Stimulated activated naive CD4-positive, alpha-beta T cell treated with Interleukin-2 at 50 U/mL for 16 hours (primary cell): ENCODE data around the gene REXO4.
"Not testable (repeated sequence)": the region's sequence is repeated elsewhere in the genome, so short reads cannot be mapped to it uniquely, and the experiment has no call there.

ENCODE experiments used
- DNase-seq: peaks from one replicate; lab custom pipeline; 2025; lab: John Stamatoyannopoulos, UW

The REXO4 gene

GRCh38 chr9:133389025-133389557 is 28.7 kb downstream of the REXO4 start:
- DNase-seq, result no peak

- no peak for DNase-seq
Observed at GRCh38 chr9:133387680-133388079, 30.1 kb downstream of the REXO4 start.

- DNase-seq, result no peak
Observed at GRCh38 chr9:133386338-133386737, 31.5 kb downstream of the REXO4 start.

- DNase-seq, result no peak
Observed at GRCh38 chr9:133385452-133385851, 32.4 kb downstream of the REXO4 start.

- no peak for DNase-seq
Observed at GRCh38 chr9:133384736-133385321, 33.0 kb downstream of the REXO4 start.

DNA sequence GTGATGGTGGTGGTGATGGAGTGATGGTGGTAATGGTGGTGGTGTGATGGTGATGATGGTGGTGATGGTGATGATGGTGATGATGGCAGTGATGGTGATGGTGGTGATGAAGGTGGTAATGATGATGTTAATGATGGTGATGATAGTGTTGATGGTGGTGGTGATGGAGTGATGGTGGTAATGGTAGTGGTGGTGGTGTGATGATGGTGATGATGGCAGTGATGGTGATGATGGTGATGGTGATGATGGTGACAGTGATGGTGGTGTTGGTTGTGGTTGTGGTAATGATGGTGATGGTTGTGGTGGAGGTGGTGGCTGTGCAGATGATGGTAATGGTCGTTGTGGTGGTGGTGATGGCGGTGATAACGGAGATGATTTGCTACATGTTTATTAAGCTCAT is 34.4 kb downstream of the REXO4 start:
- no peak for DNase-seq

DNA sequence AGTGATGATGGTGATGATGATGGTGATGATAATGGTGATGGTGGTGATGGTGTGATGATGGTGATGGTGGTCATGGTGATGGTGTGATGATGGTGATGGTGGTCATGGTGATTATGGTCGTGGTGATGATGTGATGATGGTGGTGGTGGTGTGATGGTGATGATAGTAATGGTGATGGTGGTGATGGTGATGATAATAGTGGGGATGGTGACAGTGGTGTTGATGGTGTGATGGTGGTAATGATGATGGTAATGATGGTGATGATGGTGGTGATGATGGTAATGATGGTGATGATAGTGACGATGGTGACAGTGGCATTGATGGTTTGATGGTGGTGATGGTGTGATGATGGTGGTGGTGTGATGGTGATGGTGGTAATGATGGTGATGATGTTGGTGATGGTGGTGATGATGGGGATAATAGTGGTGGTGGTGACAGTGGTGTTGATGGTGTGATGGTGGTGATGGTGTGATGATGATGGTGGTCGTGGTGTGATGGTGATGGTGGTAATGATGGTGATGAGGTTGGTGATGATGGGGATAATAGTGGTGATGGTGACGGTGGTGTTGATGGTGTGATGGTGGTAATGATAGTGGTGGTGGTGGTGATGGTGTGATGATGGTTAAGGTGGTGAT is 35.2 kb downstream of the REXO4 start:
- DNase-seq, result no peak

DNA sequence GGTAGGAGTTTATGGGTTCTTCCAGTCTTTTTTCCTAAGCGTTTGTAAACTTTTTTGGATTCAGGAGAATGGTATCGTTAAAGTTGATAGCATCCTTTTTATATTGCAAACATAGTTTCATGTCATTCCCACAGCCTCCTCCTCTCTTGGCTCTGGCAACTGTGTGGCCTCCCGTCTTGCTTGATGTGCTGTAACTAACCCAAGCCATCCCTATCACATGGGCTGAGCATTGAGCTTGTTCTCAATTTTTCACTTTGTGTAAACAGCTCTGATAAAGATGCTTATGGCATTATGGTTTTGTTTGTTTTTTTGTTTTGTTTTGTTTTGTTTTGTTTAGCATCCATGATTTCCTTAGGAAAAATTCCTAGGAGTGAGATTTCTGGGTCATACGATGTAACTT is 37.1 kb downstream of the REXO4 start:
- DNase-seq, result no peak

DNA sequence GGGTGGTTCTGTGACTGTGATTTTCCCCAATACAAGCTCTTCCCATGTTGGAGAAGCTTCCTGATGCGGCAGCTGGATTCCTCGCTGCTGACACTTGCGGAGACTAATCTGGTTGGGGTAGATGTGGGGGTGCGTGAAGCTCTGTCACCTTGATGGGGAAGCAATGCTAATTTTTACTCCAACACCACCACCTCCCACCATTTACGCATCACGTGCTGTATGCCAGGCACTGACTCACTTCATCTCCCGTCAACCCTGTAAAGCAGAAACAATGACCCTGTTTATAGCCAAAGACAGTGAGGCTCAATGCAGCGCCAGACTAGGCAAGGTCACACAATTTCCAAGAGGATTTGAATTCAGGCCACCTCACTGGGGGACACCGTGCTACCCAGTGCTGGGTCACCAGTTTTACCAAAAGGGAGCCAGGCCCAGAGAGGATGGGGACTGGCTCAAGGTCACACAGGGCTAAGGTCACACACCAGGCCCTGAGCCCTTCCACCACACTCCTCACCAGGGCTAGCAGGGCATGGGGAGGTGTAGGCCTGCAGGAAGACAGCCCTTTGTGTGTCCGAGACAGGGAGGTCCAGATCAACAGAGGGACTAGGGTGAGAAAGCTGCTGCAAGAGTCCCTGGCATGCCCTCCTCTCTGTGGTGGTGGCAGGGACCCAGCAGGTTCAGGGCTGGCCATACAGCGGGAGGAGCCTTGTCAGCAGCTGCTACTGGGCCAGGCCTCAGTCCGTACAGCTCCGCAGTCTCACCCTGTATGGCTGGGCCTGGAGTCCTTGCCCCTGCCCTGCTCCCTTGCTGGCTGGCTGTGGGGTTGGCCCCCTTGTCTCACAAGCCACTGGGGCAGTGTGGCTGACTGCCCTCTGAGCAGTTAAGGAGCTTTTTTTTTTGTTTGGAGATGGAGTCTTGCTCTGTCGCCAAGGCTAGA is 38.4 kb downstream of the REXO4 start:
- DNase-seq, result no peak

GRCh38 chr9:133378408-133378962 is 39.3 kb downstream of the REXO4 start:
- no peak for DNase-seq

GRCh38 chr9:133377721-133378216 is 40.0 kb downstream of the REXO4 start:
- no peak for DNase-seq

DNA sequence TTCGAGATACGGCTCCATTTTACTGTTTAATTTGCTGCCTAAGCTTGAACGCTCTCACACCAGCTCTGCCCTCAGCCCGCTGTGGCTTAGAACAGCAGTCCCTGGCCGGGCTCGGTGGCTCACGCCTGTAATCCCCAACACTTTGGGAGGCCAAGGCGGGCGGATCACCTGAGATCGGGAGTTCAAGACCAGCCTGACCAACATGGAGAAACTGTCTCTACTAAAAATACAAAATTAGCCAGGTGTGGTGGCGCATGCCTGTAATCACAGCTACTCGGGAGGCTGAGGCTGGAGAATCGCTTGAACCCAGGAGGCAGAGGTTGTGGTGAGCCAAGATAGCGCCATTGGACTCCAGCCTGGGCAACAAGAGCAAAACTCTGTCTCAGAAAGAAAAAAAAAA is 40.5 kb downstream of the REXO4 start:
- not testable (repeated sequence) for DNase-seq

DNA sequence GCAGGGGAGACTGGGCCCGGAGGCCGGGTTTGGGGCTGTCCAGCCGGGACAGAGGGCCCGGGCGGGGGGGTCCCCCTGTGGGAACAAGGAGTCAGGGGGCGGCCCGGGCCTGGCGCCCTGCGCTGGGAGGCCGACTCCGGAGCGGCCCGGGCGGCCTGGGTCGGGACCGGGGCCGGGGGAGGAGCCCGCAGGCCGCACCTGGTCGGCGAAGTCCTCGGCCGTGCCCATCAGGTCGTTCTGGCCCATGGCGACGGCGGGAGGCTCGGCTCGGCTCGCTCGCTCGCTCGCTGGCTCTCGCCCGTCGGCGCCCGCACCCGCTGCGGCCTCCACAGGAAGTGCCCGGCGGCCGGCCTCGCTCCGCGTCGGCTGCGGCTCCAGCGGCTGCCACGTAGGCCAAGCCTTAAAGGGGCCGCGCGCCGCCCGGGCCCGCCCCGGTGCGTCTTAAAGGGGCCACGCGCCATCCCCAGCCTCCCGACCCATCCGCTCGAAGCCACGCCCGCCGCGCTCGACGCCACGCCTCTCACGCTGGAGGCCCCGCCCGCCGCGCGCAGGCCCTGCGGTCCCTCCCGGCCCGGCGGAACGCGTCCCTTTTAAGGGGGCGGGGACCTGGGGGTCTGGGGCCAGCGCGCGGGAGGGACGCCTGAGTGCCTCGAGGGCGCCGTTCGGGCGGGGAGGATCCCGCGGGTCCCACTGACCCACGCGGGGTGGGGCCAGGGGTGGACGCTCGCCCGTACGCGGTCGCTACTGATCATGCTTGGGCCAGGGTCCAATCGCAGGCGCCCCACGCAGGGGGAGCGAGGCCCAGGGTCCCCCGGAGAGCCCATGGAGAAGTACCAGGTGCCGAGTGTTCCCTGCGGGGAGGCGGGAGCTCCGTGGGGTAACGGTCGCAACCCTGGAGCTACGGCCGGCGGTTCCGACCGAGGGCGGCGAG is 41.8 kb downstream of the REXO4 start, which contains the start of the genes STKLD1 and SURF4:
STKLD1 (plus strand) TSS at position 643 of the 931 bp plus-strand sequence; CDS start at position 751, 108 bp downstream.
SURF4 (minus strand) TSS at position 337 of the 931 bp plus-strand sequence; CDS start at position 246, 91 bp downstream.
- DNase-seq, result peak; percentile 92

GRCh38 chr9:133375116-133375723 is 42.6 kb downstream of the REXO4 start:
- DNase-seq, result no peak

DNA sequence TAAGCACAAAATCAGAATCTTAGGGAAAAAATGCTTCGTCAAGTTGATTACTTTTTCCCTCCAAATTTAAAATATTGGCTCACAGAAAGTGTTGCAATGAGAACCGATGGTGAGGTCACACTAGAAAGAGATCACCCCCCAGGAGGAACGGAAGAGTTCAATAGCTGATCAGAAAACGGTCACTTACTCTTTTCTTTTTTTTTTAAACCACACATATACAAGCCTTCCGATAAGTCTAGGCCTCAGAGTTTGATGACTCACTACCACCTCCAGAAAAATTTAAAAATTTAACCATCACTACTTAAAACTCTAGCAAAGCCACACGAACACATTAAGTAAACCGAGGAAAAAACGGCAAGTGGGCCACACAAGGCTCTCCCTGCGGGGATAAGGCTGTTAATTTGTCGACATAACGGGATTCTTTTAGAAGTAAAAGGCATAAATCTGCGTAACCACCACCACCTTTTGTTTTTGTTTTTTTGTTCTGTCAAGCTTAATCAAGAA is 43.1 kb downstream of the REXO4 start:
- DNase-seq, result no peak

DNA sequence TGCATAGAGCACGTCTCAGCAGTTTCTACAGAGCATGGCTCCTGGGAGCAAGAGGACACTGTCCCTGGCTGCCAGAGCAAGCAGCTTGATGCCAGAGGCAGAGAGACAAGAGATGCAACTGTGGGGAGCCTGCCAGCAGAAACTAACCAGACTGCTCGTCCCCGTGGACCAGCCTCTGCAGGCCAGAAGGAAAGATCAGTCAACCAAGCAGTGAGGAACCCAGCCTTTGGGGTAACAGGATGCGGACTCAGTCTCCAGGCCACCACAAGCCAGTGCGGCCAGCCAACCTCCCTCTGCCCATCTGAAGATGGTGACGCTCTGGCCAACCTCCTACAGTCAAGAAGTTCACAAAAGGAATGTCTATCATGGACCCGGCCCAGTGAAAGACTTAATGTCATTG is 45.7 kb downstream of the REXO4 start:
- DNase-seq, result no peak

- DNase-seq, result peak; percentile 83
Observed at GRCh38 chr9:133371261-133371711, 46.5 kb downstream of the REXO4 start.

DNA sequence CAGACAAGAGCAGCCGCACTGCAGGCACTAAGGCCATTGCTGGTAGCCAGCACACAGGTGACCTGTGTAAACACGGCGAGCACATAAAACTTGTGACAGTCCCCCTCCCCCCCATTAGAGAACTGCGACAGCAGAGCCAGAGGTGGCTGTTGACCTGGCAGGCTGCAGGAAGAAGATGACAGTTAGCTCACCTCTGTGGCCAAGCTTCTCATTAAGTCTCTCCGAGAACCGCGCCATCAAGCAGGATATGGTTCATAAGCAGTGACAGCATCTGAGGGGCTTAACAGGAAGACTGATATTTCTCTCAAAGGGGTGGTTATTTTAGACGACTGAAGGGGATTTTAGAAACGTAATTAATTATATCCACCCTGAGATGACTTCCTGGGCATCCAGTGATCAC is 47.1 kb downstream of the REXO4 start:
- DNase-seq, result peak; percentile 29

GRCh38 chr9:133369933-133370332 is 47.9 kb downstream of the REXO4 start:
- peak; percentile 46 for DNase-seq

- DNase-seq, result no peak
Observed at GRCh38 chr9:133369422-133369821, 48.4 kb downstream of the REXO4 start.
